ENCODE data around the gene GOLGA6L24. TPM values are rescaled to one million over a fixed set of nuclear protein-coding genes. Genes with fewer than 3 reads are reported as not detected.
"Not testable (repeated sequence)": the region's sequence is repeated elsewhere in the genome, so short reads cannot be mapped to it uniquely, and the experiment has no call there.

The GOLGA6L24 gene, protein sequence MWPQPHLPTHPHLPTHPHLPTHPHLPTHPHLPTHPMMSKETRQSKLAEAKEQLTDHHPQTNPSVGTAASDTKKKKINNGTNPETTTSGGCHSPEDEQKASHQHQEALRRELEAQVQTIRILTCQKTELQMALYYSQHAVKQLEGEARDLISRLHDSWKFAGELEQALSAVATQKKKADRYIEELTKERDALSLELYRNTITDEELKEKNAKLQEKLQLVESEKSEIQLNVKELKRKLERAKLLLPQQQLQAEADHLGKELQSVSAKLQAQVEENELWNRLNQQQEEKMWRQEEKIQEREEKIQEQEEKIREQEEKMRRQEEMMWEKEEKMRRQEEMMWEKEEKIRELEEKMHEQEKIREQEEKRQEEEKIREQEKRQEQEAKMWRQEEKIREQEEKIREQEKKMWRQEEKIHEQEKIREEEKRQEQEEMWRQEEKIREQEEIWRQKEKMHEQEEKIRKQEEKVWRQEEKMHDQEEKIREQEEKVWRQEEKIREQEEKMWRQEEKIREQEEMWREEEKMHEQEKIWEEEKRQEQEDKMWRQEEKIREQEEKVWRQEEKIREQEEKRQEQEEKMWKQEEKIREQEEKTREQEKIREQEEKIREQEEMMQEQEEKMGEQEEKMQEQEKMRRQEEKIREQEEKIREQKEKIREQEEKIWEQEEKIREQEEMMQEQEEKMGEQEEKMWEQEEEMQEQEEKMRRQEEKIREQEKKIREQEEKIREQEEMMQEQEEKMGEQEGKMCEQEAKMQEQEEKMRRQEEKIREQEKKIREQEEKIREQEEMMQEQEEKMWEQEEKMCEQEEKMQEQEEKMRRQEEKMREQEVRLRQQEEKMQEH
- not detected for polyA plus RNA-seq (ENCODE audit: insufficient read length in 4 of 4)

DNA sequence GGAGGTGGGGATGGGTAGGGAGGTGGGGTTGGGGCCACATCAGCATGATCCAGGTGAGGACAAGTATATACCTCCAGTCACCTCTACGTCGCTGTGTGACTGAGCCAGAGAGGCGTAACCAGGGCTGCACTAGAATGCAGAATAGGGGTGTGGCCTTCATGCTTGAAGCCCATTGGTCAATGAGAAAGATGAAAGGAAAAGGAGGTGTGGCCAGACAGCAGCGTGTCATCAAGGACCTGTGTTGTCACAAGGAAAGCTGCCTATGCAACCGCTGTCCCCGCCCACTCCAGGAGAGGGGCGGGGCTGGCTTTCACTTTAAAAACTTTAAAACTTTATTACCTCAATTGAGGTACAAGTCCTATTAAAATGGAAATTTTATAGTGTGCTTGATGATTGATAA lies at the start of gene GOLGA6L24:
TSS of gene GOLGA6L24 (minus strand) at position 101 of the 400 bp plus-strand sequence. CDS start at position 40, 61 bp downstream.
- DNase-seq (ENCODE audit: low read depth in 4 of 4, low spot score in 3 of 4): not testable (repeated sequence)

DNA sequence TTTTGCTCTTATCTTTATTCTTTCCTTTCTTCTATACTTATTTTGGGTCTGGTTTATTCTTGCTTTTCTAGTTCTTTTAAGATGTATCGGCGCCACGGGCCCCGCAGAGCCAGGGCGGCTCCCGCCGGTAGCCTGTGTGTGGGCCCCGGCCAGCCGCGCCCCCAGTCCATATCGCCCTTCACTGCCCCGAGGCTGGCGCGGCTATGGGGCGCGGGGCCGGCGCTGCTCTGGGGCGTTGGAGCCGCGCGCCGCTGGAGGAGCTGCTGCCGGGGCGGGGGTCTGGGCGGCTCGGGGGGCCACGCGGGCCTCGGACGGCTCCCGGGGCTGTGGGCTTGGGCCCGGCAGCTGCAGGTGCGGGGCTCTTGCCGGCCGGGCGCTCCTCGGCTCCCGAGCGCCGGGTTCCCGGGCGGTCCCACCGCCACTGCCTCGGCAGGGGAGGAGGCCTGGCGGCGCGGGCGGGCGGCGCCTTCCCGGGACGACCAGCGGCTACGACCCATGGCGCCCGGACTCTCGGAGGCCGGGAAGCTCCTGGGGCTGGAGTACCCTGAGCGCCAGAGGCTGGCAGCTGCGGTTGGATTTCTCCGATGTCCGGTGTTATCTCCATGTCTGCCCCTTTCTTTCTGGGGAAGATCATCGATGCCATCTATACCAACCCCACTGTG lies 45.0 kb upstream of the GOLGA6L24 start:
- not testable (repeated sequence) for DNase-seq (ENCODE audit: low read depth in 4 of 4, low spot score in 3 of 4)

DNA sequence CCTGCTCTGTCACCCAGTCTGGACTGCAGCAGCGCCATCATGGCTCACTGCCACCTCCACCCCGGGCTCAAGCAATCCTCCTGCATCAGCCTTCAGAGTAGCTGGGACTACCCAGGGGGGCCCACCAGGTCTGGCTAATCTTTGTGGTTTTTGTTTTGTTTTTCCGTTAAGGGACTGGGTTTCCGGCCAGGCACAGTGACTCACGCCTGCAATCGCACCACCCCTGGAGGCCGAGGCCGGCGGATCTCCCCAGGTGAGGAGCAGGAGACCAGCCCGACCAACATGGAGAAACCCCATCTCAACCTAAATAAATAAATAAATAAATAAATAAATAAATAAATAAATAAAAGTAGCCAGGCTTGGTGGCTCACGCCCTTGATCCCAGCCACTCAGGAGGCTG lies 38.1 kb upstream of the GOLGA6L24 start:
- DNase-seq (ENCODE audit: low read depth in 4 of 4, low spot score in 3 of 4): not testable (repeated sequence)

DNA sequence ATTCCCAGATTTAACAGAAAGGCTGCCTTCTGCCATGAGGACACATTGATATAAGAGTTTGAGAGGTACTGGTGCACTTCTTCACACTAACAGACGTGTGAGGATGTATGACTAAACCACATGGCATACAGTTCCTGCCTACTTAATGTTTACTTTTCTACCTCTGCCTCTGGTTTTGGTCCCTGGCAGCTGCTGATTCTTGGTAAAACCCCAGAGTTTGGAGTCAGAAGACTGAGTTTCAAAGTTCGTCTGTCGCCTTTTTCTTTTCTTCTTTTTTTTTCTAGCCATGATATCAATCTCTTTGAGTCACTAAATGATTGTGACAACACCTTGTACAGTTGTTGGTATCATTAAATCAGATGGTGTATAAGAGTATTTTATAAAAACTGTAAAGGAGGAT lies 22.2 kb upstream of the GOLGA6L24 start:
- not testable (repeated sequence) for DNase-seq (ENCODE audit: low read depth in 4 of 4, low spot score in 3 of 4)

DNA sequence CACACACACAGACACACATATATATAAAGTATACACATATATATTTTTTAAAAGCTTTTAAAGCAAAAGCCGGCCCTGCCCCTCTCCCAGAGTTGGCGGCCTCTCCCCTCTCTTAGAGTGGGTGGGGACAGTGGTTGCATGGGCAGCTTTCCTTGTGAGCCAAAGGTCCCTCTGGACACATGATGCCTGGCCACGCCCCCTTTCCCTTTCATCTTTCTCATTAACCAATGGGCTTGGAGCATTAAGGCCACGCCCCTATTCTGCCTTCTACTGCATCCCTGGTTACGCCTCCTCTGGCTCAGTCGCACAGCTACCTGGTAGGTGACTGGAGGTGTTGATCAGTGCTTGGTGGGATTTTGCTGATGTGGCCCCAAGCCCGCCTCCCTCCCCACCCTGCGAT lies 20.5 kb upstream of the GOLGA6L24 start, which contains the start of gene GOLGA8F:
TSS of gene GOLGA8F (plus strand) at position 301 of the 400 bp plus-strand sequence. CDS start at position 399, 98 bp downstream.
- DNase-seq (ENCODE audit: low read depth in 4 of 4, low spot score in 3 of 4): not testable (repeated sequence)

DNA sequence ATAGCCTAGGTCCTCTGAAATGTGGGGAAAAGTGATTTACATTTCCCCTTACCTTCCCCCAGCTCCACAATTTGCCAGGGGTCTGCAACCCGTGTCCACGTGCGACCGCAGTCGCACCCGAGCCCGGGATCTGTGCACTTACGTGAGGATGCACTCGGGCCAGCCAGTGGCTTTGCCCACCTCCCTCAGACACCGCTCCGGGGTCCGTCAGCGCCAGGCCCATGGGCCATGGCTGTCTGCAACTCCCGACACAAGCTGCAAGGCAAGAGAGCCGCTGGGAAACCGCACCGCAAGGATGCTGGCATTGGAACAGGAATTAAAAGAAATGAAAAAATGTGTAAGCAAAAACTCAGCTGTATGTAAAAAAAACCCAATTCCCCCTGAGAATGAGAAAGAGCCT lies 7.6 kb upstream of the GOLGA6L24 start:
- DNase-seq (ENCODE audit: low read depth in 4 of 4, low spot score in 3 of 4): not testable (repeated sequence)

DNA sequence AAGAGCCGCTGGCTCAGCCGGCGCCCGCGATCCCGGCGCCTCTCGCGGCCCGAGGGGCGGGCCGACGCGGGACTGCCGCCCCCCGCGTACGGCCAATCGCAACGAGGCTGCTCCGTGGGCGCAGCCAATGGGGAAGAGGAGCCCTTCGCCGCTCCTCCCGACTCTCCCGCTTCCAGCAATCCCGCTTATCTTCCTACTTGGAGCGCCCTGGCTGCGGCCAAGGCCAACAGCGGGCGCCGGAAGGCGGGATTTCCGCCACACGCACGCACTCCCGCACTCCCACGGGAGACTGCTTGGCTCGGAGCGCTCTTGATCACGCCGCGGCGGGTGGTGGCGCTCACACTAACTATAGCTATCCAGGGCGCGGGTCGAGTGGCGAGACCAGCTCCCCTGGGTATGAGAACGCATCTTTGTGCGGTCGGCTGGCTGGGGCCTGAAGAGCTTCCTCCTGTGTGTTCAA lies 35.7 kb downstream of the GOLGA6L24 start, which contains the start of gene HERC2:
TSS of gene HERC2 (minus strand) at position 51 of the 460 bp plus-strand sequence. CDS start 746 bp downstream, outside the sequence.
- not testable (repeated sequence) for DNase-seq (ENCODE audit: low read depth in 4 of 4, low spot score in 3 of 4)

DNA sequence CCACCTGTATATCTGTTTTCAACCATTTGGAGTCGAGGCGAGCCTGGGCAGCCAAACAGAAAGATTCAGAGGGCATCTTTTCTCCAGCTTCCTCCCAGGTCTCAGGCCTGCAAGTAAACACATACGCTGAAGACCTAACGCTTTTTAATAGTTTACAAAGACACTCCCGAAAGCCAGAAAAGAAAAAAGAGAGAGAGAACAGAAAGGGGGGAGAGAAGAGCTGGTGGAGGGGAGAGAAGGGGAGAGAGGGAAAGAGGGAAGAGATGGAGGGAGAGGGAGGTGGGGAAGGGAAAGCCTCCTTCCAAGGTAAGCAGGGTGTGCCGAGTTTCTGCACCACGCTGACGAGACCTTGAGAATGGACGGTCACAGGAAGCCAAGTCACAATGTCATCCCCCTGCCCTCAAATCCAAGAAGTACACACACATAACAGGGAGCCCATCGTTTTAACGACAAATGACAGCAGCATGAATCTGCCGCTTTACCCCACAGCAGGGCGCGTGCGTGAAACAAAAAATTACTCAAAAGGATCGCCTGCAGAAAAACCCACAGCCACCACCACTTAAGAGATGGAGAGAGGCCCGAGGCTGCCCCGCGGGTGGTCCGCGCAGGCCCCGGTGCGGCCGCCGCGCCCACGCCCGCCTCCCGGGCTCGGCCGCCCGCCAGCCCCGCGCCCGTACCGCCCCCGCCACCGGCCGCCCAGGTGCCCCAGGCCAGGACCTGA lies 36.4 kb downstream of the GOLGA6L24 start:
- not testable (repeated sequence) for DNase-seq (ENCODE audit: low read depth in 4 of 4, low spot score in 3 of 4)

DNA sequence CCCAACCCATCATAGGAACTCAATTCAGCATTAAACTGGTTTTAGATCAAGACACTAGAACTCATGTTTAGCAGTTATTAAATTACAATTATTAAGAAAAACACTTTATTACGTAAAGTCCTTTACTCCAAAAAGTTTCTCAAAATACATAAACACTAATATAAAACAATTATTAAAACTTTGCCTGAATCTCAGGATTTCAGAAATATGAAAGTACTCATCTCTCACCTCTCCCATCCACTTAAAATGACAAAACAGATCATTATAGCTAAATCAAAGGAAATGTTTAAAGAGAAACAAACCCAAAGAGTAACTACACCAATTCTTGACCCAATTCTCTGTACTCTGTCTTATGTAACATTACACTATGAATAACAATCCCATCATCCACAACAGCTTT lies 38.2 kb downstream of the GOLGA6L24 start:
- not testable (repeated sequence) for DNase-seq (ENCODE audit: low read depth in 4 of 4, low spot score in 3 of 4)

DNA sequence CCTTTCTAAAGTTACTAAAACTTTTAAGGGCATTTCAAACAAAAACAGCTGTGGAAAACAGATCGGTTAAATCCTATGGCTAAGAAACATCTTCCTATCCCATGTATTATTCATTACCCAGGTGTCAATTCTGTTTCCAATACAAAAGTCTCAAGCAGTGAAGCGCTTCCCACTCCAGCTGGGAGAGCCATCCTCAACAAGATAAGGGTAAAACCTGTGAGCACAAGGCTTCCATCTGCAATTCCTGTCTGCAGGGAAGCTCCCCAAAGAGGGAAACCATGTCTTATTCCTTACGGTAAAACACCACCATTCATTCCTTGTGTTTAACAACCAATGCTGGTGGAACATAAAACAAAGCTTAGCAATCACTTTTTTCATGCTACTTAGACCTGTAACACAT lies 39.1 kb downstream of the GOLGA6L24 start:
- DNase-seq (ENCODE audit: low read depth in 4 of 4, low spot score in 3 of 4): not testable (repeated sequence)

DNA sequence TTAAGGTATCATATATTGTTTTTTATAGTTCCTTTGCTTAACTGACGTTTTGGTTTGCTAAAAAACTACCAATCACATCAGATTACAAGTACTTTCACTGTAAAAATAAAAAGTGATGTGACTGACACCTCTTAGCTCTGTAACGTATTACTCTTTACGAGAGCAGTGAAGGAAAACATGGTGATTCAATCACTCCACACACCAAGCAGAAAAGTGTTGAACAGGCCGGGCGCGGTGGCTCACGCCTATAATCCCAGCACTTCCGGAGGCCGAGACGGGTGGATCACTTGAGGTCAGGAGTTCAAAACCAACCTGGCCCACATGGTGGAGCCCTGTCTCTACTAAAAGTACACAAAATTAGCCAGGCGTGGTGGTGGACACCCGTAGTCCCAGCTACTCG lies 39.8 kb downstream of the GOLGA6L24 start:
- DNase-seq (ENCODE audit: low read depth in 4 of 4, low spot score in 3 of 4): not testable (repeated sequence)

DNA sequence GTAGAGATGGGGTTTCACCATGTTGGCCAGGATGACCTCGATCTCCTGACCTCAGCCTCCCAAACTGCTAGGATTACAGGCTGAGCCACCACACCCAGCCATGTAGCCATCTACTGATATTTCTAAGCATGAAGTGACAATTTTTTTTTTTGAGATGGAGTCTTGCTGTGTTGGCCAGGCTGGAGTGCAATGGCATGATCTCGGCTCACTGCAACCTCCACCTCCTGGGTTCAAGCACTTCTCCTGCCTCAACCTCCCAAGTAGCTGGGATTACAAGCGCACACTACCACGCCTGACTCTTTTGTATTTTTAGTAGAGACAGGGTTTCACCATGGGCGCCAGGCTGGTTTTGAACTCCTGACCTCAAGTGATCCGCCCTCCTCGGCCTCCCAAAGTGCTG lies 40.9 kb downstream of the GOLGA6L24 start:
- DNase-seq (ENCODE audit: low read depth in 4 of 4, low spot score in 3 of 4): not testable (repeated sequence)

DNA sequence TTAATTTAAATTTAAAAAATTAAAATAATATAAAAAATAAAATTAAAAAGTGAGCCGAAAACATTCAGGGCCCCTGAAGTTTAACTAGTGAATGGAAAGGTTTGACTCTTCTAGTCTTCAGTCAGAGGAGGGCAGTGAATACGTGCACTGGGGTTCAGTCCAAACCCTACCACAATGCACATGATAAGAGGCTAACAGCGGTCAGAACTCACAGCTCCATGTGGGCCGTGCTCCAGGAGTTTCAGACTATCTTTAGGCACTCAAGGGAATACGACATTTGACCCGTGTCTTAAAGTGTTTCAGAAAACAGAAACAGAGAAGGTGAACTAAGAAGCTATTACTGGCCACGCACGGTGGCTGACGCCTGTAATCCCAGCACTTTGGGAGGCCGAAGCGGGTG lies 47.4 kb downstream of the GOLGA6L24 start:
- not testable (repeated sequence) for DNase-seq (ENCODE audit: low read depth in 4 of 4, low spot score in 3 of 4)

DNA sequence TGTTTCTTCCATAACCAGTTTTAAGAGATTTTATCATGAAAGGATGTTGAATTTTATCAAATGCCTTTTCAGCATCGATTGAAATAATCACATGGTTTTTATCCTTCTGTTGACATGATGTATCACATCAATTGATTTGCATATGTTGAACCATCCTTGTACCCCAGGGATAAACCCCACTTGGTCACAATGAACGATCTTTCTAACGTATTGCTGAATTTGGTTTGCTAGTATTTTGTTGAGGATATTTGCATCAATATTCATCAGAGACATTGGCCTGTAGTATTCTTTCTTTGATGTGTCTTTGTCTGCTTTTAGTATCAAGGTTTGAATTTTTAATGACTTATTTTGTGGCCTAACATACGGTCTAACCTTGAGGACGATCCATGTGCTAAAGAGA lies 49.2 kb downstream of the GOLGA6L24 start:
- not testable (repeated sequence) for DNase-seq (ENCODE audit: low read depth in 4 of 4, low spot score in 3 of 4)

Other genes with a start within 250 kb of the GOLGA6L24 start
- 10 to 100 TPM; 46.4 to 54.2 (median 50.4) TPM for gene HERC2, start 35.9 kb downstream of the GOLGA6L24 start, polyA plus RNA-seq (ENCODE audit: insufficient read length in 4 of 4)
- gene GOLGA8F, start 20.6 kb upstream of the GOLGA6L24 start, polyA plus RNA-seq (ENCODE audit: insufficient read length in 4 of 4): under 1 TPM in 2 of 4 donors, not detected in 2; 0.07 to 0.21 TPM
- under 1 TPM in 2 of 4 donors, not detected in 2; 0.26 to 0.29 TPM for gene GOLGA8G, start 174.9 kb upstream of the GOLGA6L24 start, polyA plus RNA-seq (ENCODE audit: insufficient read length in 4 of 4)
- gene GOLGA6L25, start 195.5 kb upstream of the GOLGA6L24 start, polyA plus RNA-seq (ENCODE audit: insufficient read length in 4 of 4): not detected

Measured in right renal pelvis (tissue), 4 donors.